CD4-positive, alpha-beta T cell treated with Interleukin-10 for 1 hour (primary cell): ENCODE data around the gene LPCAT4.
"Not testable (repeated sequence)": the region's sequence is repeated elsewhere in the genome, so short reads cannot be mapped to it uniquely, and the experiment has no call there.

Source experiments
- DNase-seq: peaks from one replicate; pipeline ENCODE4 v3.0.0-alpha.2; 2020

The LPCAT4 gene

DNA sequence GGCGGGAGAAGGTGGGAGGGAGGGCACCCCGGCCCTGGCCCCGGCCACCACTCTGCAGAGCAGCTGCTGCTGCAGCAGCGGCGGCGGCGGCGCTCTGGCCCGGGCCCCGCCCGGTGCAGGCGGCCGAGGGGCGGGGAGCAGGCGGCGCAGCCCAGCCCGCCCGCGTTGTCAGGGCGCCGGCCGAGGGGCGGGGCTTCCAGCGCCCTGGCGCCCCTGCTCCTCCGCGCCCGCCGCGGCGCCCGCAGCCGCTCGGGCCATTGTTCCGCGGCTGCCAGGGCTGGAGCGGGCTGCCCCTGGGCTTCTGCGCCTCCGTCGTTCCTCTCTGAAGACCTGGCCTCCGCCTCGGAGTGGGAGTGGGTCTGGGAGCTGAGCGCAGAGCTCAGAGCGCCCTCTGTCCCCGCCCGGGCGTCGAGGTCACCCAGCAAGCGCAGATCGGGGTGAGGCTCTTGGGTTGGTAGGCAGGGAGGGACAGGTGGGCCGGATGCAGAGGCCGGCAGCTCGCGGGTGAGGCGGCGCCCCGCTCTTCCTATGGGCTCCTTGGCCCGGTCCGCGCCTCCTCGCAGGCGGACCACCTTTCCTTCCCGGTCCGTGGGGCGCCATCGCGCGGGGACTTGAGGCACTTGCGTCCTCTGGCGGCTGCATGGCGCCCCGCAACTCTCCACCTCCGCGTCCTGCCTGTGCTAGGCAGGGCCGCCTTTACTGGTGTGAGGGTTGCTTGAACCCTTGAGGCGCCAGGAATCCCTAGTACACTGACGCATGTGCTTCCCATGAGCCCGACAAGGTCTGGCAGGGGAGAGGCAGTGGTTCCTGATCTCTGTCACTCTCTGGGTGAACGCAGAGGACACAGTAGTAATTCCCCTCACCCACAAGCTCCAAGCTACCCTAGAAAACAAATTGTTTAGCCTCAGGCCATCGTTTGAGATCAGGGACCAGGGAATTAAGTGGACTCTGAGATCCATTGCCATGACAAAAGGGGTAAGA lies at the start of gene LPCAT4:
Gene LPCAT4, minus strand, starts transcription at position 96 of the 981 bp plus-strand sequence. CDS start 96 bp downstream, outside the sequence.
- DNase-seq, result peak; percentile 92

DNA sequence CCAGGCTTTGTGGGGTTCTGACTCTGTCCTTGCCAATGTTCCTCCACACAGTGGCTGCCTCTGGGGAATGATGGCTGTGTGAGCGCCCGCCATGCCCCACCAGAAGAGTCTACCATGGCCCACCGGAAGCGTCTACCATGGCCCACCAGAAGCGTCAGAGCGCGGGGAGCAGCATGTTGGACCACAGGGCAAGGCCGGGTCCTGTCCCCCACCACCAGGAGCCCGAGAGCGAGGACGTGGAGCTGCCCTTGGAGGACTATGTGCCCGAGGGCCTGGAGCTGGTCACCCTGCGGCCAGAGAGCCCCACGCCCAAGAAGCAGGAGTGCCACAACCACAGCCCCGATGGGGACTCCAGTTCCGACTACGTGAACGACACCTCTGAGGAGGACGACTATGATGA lies 42.5 kb upstream of the LPCAT4 start:
- not testable (repeated sequence) for DNase-seq

DNA sequence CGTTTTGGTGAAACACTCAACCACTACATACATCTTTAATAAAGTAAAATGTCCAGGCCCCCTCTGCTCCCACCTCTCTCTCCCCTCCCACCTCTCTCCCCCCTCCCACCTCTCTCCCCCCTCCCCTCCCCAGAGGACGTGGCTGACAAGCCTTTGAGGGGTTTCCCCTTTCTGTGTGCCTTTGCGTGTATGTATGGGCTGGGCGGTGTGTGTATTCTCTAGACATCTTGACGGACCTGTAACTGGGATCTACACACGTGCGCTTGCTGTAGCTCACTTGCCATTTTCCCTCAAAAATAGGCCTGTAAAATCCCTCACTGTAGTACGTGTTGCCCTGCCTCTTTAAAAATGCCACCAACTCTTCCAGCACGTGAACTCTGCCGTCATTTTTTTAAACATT lies 42.0 kb upstream of the LPCAT4 start:
- DNase-seq, result not testable (repeated sequence)

DNA sequence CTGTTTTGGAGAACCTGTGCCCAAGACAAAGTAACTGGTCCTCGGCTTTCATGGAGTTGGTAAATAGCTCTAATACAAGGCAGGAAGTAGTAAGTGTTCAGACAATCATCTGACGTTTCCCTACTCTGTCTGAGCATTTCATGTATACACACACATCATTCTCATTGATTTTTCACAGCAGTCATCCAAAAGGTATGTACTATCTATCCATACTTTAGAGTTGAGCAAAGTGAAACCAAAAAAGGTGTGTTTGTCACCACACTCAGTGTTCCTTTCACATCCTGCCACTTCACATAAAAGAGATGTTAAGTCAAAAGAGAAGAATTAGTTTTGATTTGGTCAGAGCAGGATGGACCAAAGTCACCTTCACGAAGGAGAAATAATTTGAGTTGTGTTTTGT lies 36.9 kb upstream of the LPCAT4 start:
- DNase-seq, result not testable (repeated sequence)

GRCh38 chr15:34403160-34403598 lies 36.2 kb upstream of the LPCAT4 start:
- not testable (repeated sequence) for DNase-seq

GRCh38 chr15:34397637-34398259 lies 30.8 kb upstream of the LPCAT4 start:
- peak; percentile 7 for DNase-seq

DNA sequence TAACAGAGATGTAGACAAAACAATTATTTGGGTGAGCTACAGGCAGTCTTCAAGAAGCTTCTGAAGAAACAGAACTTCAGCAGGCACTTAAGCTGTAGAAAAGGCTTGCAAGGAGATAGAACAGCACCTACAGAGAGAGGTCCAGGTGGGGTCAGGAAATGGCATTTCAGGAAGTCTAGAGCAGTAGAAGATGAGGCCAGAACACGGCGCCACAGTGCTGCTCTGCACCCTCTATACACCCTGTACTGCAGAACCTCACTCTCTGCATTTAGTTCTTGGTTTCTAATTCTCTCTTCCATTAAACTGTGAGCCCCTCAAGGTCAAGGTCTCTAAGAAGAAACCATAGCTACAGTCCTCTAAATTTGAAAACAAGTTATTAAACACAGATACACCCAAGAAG lies 26.0 kb upstream of the LPCAT4 start:
- DNase-seq, result not testable (repeated sequence)

DNA sequence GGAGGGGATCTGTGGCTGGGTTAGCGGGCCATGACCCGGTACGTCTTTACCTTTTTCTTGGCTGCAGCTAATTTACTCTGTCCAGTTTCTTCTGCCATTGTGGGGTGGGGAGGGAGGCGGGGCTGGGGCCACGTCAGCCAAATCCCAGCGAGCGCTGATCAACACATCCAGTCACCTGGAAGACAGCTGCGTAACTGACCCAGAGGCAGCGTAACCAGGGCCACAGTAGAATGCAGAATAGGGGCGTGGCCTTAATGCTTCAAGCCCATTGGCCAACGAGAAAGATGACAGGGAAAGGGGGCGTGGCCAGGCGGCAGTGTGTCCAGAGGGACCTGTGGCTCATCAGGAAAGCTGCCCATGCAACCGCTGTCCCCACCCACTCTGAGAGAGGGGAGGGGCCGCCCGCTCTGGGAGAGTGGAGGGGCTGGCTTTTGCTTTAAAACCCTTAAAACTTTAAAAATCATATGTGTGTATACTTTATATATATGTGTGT lies 22.6 kb upstream of the LPCAT4 start:
- DNase-seq, result not testable (repeated sequence)

GRCh38 chr15:34381829-34382521 lies 15.0 kb upstream of the LPCAT4 start:
- not testable (repeated sequence) for DNase-seq

GRCh38 chr15:34380491-34380890 lies 13.5 kb upstream of the LPCAT4 start:
- not testable (repeated sequence) for DNase-seq

DNA sequence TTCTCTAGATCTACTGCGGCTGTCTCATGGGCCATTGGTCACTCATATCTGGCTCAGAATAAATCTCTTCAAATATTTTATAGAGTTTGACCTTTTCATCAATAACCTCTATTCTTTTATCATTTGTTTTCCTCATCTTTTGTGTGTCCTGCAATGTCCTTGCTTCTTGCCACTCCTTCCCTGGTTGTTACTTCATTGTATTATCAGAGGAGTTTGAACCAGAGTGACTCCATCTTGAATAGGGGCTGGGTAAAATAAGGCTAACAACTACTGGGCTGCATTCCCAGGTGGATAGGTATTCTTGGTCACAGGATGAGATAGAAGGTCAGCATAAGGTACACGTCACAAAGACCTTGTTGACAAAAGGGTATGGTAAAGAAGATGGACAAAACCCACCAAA lies 9.9 kb upstream of the LPCAT4 start:
- DNase-seq, result no peak

DNA sequence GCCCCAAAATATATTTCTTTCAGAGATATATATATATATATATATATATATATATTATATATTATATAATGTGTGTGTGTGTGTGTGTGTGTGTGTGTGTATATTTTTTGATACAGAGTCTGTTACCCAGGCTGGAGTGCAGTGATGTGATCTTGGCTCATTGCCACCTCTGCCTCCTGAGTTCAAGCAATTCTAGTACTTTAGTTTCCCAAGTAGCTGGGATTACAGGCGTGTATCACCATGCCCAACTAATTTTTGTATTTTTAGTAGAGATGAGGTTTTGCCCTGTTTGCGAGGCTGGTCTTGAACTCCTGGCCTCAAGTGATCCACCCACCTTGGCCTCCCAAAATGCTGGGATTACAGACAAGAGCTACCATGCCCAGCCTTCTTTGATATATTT lies 8.5 kb upstream of the LPCAT4 start:
- not testable (repeated sequence) for DNase-seq

- DNase-seq, result no peak
Measured at GRCh38 chr15:34374816-34375215, 7.8 kb upstream of the LPCAT4 start.

DNA sequence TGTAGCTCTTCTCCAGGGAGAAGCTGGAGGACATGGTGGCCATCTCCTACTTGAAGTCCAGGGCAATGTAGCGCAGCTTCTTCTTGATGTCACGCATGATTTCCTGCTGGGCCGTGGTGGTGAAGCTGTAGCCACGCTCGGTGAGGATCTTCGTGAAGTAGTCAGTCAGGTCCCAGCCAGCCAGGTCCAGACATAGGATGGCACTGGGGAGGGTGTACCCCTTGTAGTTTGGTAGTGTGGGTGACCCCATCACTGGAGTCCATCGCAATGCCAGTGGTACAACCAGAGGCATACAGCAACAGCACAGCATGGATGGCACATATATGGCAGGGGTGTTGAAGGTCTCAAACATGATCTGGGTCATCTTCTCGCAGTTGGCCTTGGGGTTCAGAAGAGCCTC lies 7.0 kb upstream of the LPCAT4 start:
- no peak for DNase-seq

DNA sequence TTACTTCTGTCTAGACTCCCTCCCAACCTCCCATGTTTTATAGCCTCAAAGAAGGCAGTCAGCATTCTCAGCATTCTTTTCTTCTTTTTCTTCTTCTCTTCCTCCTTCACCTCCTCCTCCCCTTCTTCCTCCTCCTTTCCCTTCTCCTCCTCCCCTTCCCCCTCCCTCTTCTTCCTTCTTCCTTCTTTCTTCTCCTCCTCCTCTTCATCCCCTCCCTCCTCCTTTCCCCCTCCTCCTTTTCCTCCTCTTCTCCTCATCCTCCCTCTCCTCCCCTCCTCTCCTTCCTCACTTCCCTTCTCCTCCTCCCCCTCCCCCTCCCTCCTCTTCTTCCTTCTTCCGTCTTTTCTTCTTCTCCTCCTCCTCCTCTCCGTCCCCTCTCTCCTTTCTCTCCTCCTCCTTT lies 3.6 kb upstream of the LPCAT4 start:
- DNase-seq, result no peak

DNA sequence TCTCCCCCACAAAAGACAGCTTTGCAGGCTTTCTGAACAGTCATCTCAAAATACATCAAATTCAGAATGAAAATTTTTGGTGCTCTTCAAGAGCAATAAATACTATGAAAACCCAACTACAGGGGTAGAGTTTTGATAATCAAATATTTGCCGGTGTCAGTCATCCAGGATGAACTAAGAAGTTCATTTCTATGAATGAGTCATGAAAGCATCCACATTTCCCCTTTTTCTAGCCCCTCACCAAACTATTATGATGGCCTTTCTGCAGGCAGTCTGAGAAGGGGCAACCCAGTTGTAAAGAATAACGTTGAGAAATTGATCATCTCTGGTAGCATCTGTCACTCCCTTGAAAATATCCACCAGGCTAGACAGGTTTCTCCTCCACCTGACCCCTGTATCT lies 3.1 kb upstream of the LPCAT4 start:
- no peak for DNase-seq

- peak; percentile 47 for DNase-seq
Measured at GRCh38 chr15:34366271-34367065, 528 bp downstream of the LPCAT4 start.

GRCh38 chr15:34365836-34366235 lies 1.2 kb downstream of the LPCAT4 start:
- no peak for DNase-seq

- DNase-seq, result peak; percentile 9
Measured at GRCh38 chr15:34365091-34365825, 1.7 kb downstream of the LPCAT4 start.

GRCh38 chr15:34364041-34364440 lies 3.0 kb downstream of the LPCAT4 start:
- no peak for DNase-seq

- no peak for DNase-seq
Measured at GRCh38 chr15:34362047-34362773, 4.8 kb downstream of the LPCAT4 start.
